Esophagus squamous epithelium (tissue), 4 donors: Measurements from ENCODE around the gene AP2A2.

Experiments
- CTCF ChIP-seq, 6 experiments: fragments of 450-650 bp in 4 of 6; fragments of 200-600 bp in 2 of 6; sonication (generic) in 2 of 6; IDR thresholded peaks; one replicate each; pipeline ENCODE4 v1.5.1; 2016 to 2019; ENCODE audit warnings: antibody characterized with exemption in 6 of 6, mild to moderate bottlenecking in 4 of 6, moderate library complexity in 4 of 6
- POLR2A ChIP-seq, 4 donors: fragments of 450-650 bp; IDR thresholded peaks; one replicate each; pipeline ENCODE4 v1.6.1; 2017; ENCODE audit warnings: antibody characterized with exemption in 4 of 4, mild to moderate bottlenecking in 4 of 4, moderate library complexity in 3 of 4

DNA sequence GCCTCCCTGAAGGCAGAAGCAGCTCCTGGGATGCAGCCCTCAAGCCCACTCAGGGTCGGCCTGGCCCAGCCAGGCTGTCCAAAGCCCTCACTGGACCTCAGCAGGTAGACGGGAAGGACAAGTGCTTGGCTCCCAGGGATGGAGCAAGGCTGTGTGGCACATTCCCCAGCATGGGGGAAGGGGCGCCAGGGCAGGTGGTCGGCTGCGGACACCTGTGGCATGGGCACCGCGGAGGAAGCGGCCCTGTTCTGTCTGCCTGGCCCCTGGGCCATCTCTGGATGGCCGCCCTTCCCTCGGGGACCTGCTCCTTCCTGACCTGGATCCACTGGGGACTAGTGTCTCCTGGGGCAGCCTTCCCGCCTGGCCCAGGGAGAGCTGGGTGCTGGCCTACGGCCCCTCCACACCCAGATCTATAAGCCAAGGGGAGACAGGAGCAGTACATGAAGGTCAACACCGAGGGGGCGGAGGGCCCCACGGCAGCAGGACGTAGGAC is 41.0 kb upstream of the AP2A2 start:
- TF ChIP-seq CTCF (IDR thresholded peaks at IDR 0.05) (no peak), POLR2A (IDR thresholded peaks at IDR 0.05) (no peak)
